ENCODE data around the gene VAV2.

Gene VAV2

DNA sequence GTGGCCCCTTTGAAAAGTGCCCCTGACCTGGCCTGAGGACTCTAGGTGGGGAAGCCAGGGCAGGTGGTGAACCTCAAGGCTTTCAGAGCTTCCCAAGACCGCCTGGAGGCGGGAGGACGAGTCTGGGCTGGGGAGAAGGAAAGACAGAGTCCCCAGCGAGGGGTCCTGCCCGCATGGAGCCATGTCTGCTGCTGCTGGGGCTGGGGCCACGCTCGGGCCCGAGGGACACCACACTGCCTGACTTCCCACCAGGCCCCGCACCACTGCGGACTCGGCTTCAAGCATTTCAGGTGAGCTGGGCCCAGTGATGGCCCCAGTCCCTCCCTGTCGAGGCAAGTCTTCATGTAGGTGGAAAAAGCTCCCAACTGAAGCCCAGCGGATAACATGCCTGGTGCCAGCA is 191.9 kb downstream of the VAV2 start:
- H3K9ac ChIP-seq: no peak overlapping the region
- no peak overlapping the region for H3K4me3 ChIP-seq (ENCODE audit: low read depth, low read length)
- H2AFZ ChIP-seq: no peak overlapping the region
- no peaks in the 10 kb centered on the region for H3K36me3 ChIP-seq (ENCODE audit: control insufficient read depth, insufficient read depth, low read length)
- TF ChIP-seq, protein P1, sequence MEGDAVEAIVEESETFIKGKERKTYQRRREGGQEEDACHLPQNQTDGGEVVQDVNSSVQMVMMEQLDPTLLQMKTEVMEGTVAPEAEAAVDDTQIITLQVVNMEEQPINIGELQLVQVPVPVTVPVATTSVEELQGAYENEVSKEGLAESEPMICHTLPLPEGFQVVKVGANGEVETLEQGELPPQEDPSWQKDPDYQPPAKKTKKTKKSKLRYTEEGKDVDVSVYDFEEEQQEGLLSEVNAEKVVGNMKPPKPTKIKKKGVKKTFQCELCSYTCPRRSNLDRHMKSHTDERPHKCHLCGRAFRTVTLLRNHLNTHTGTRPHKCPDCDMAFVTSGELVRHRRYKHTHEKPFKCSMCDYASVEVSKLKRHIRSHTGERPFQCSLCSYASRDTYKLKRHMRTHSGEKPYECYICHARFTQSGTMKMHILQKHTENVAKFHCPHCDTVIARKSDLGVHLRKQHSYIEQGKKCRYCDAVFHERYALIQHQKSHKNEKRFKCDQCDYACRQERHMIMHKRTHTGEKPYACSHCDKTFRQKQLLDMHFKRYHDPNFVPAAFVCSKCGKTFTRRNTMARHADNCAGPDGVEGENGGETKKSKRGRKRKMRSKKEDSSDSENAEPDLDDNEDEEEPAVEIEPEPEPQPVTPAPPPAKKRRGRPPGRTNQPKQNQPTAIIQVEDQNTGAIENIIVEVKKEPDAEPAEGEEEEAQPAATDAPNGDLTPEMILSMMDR (IDR thresholded peaks at IDR 0.05): no peak
- no peak overlapping the region for H3K4me2 ChIP-seq (ENCODE audit: low read length)
- no peaks in the 10 kb centered on the region for H3K79me2 ChIP-seq
- no peak overlapping the region for H3K27ac ChIP-seq
- H3K27me3 ChIP-seq (ENCODE audit: control insufficient read depth, insufficient read depth, low read length): no peaks in the 10 kb centered on the region
- no peaks in the 10 kb centered on the region for H3K9me3 ChIP-seq (ENCODE audit: control insufficient read depth, low read length)
- H3K4me1 ChIP-seq: no peaks in the 10 kb centered on the region

DNA sequence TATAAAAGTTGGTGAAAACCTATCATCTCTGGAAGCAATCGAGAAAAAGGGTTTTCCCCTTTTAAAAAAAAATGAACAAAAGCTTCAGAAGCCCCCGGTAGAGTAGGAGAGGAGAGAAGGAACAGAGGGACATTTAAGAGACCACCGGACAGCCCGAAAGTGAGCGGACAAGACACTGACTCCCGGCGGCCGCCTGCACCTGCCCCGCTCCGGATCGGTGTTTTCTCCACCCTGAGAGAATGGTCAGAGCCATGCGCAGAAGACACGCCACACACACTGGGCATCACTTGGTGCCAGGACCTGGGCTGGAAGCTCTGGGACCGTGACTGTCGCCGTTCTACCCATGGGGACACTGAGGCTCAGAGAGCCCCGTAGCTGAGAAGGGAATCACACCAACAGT is 192.4 kb downstream of the VAV2 start:
- TF ChIP-seq, protein P1 (IDR thresholded peaks at IDR 0.05): no peak
- Histone ChIP-seq H3K9ac (no peak overlapping the region), H3K9me3 (ENCODE audit: control insufficient read depth, low read length) (no peaks in the 10 kb centered on the region), H3K4me3 (ENCODE audit: low read depth, low read length) (no peak overlapping the region), H3K36me3 (ENCODE audit: control insufficient read depth, insufficient read depth, low read length) (no peaks in the 10 kb centered on the region), H3K27ac (no peak overlapping the region), H3K4me1 (no peaks in the 10 kb centered on the region), H3K27me3 (ENCODE audit: control insufficient read depth, insufficient read depth, low read length) (no peaks in the 10 kb centered on the region), H2AFZ (no peak overlapping the region), H3K4me2 (ENCODE audit: low read length) (no peak overlapping the region), H3K79me2 (no peaks in the 10 kb centered on the region)

DNA sequence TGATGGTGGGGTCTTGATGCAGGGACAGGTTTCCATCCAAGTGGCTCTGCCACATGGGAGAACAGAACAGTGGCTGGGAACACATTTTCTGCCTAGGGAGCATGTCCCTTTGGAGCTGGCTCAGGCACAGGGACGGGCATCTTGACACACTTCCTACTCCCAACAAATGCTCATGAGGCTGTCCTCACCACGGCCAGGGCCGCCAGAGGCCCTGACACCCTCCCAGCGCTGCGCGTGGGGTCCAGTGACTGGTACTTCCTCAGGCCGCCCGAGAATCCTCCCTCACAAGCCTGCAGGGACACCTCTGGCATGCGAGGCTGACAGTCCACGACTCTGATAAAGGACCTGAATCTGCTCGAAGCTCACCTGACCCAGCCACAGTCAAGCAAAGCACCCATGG is 193.0 kb downstream of the VAV2 start:
- Histone ChIP-seq H3K36me3 (ENCODE audit: control insufficient read depth, insufficient read depth, low read length) (no peaks in the 10 kb centered on the region), H2AFZ (no peak overlapping the region), H3K79me2 (no peaks in the 10 kb centered on the region), H3K4me3 (ENCODE audit: low read depth, low read length) (no peak overlapping the region), H3K4me2 (ENCODE audit: low read length) (no peak overlapping the region), H3K4me1 (no peaks in the 10 kb centered on the region), H3K27ac (no peak overlapping the region), H3K27me3 (ENCODE audit: control insufficient read depth, insufficient read depth, low read length) (no peaks in the 10 kb centered on the region), H3K9me3 (ENCODE audit: control insufficient read depth, low read length) (no peaks in the 10 kb centered on the region), H3K9ac (no peak overlapping the region)
- TF ChIP-seq, protein P1 (IDR thresholded peaks at IDR 0.05): no peak

DNA sequence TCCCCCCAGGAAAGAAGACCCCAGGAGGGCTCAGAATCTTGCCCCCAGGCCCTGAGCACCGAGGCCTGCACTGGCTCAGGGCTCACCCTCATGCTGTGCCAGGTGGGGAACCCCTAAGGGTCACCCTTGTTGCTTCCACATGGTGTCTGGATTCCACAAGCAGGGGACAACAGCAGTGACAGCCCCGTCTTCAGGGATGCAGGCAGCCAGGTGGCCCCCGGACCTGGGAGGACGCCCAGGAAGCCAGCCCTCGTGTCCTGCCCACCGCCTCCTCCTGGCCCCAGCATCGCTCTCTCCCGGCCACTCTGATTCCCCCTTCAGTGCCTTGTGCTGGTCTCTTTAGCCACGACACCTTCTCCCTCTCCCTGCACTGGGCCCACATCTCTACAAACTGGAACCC is 194.0 kb downstream of the VAV2 start:
- TF ChIP-seq, protein P1 (IDR thresholded peaks at IDR 0.05): no peak
- no peaks in the 10 kb centered on the region for H3K79me2 ChIP-seq
- no peaks in the 10 kb centered on the region for H3K4me1 ChIP-seq
- H3K27me3 ChIP-seq (ENCODE audit: control insufficient read depth, insufficient read depth, low read length): no peaks in the 10 kb centered on the region
- H3K4me2 ChIP-seq (ENCODE audit: low read length): no peak overlapping the region
- H2AFZ ChIP-seq: no peak overlapping the region
- H3K27ac ChIP-seq: no peak overlapping the region
- no peaks in the 10 kb centered on the region for H3K9me3 ChIP-seq (ENCODE audit: control insufficient read depth, low read length)
- no peak overlapping the region for H3K4me3 ChIP-seq (ENCODE audit: low read depth, low read length)
- no peak overlapping the region for H3K9ac ChIP-seq
- H3K36me3 ChIP-seq (ENCODE audit: control insufficient read depth, insufficient read depth, low read length): no peaks in the 10 kb centered on the region

GRCh38 chr9:133797406-133798105 is 194.6 kb downstream of the VAV2 start:
- no peak overlapping the region for H3K4me3 ChIP-seq (ENCODE audit: low read depth, low read length)
- no peak overlapping the region for H3K4me2 ChIP-seq (ENCODE audit: low read length)
- no peaks in the 10 kb centered on the region for H3K36me3 ChIP-seq (ENCODE audit: control insufficient read depth, insufficient read depth, low read length)
- H3K27ac ChIP-seq: no peak overlapping the region
- no peaks in the 10 kb centered on the region for H3K9me3 ChIP-seq (ENCODE audit: control insufficient read depth, low read length)
- no peak overlapping the region for H3K9ac ChIP-seq
- no peaks in the 10 kb centered on the region for H3K79me2 ChIP-seq
- no peaks in the 10 kb centered on the region for H3K4me1 ChIP-seq
- no peak overlapping the region for H2AFZ ChIP-seq
- TF ChIP-seq, protein P1 (IDR thresholded peaks at IDR 0.05): no peak
- no peaks in the 10 kb centered on the region for H3K27me3 ChIP-seq (ENCODE audit: control insufficient read depth, insufficient read depth, low read length)
